GM12878 (cell line): ENCODE measurements around the gene MFAP1. TPM values are rescaled to one million over a fixed set of nuclear protein-coding genes. Genes with fewer than 3 reads are reported as not detected.

ENCODE experiments used
- ATF7 ChIP-seq: fragments of 450-650 bp; IDR thresholded peaks from 2 replicates; pipeline ENCODE4 v1.6.1; 2016; ENCODE audit warnings: low read depth, mild to moderate bottlenecking
- BRCA1 ChIP-seq: IDR thresholded peaks from 2 replicates; pipeline ENCODE4 v1.6.1; 2011; ENCODE audit warnings: low read depth, low read length, improper control_type of control experiment
- CBFB ChIP-seq: IDR thresholded peaks from 2 replicates; pipeline ENCODE4 v1.6.1; 2016; ENCODE audit warnings: antibody characterized with exemption, low read depth
- HDAC2 ChIP-seq: fragments of 200-600 bp; sonication (generic); IDR thresholded peaks from 2 replicates; pipeline ENCODE4 v1.6.1; 2017
- NFYB ChIP-seq: IDR thresholded peaks from 2 replicates; pipeline ENCODE4 v1.6.1; 2011; ENCODE audit warnings: low read depth, mild to moderate bottlenecking, low read length, improper control_type of control experiment, moderate library complexity; ENCODE audit not compliant: insufficient read depth
- NRF1 ChIP-seq: conservative IDR thresholded peaks from 2 replicates; pipeline ENCODE4 v1.6.1; 2011; ENCODE audit warnings: mild to moderate bottlenecking, low read depth, low read length, improper control_type of control experiment
- PBX3 ChIP-seq: IDR thresholded peaks from 2 replicates; pipeline ENCODE4 v1.6.1; 2011; ENCODE audit warnings: mild to moderate bottlenecking, low read depth, low read length, moderate library complexity; ENCODE audit not compliant: insufficient replicate concordance
- RBBP5 ChIP-seq: fragments of 200-600 bp; sonication (generic); conservative IDR thresholded peaks from 2 replicates; pipeline ENCODE4 v1.6.1; 2016
- SIN3A ChIP-seq: IDR thresholded peaks from 2 replicates; pipeline ENCODE4 v1.6.1; 2012; ENCODE audit warnings: low read depth, low read length, improper control_type of control experiment
- ZBTB11 ChIP-seq: fragments of 450-650 bp; formaldehyde crosslinking; IDR thresholded peaks from 2 replicates; pipeline ENCODE4 v1.5.0; 2022; ENCODE audit warnings: mild to moderate bottlenecking, missing genetic modification characterization
- ZNF217 ChIP-seq: fragments of 450-650 bp; IDR thresholded peaks from 2 replicates; pipeline ENCODE4 v1.6.1; 2017; ENCODE audit warnings: antibody characterized with exemption, mild to moderate bottlenecking
- ZNF592 ChIP-seq: fragments of 450-650 bp; IDR thresholded peaks from 2 replicates; pipeline ENCODE4 v1.6.1; 2017; ENCODE audit warnings: mild to moderate bottlenecking, moderate library complexity
- polyA plus RNA-seq, 11 experiments: library from polyadenylated mRNA; depleted of rRNA in 4 of 11; unstranded in 6 of 11; stranded (reverse) in 5 of 11; fragments of >200 nt; fragmentation: Nextera tagmentation in 4 of 11; fragmentation: Illumina TruSeq in 1 of 11; extraction: Ambion mirVana in 4 of 11; extraction: Trizol in 1 of 11; gene quantifications; 1 replicate in 1 of 11; 2 replicates in 10 of 11; pipeline versions ENCODE4 v1.2.1 to v1.2.3, GENCODE V29; 2011 to 2016; ENCODE audit warnings: inconsistent platforms in 2 of 11, missing spikeins in 2 of 11, low read depth in 1 of 11
- total RNA-seq, 4 experiments: library from RNA; depleted of rRNA in 3 of 4; stranded (reverse); fragments of >200 nt in 3 of 4; fragmentation: Illumina TruSeq in 1 of 4; extraction: Trizol in 1 of 4; gene quantifications; 2 replicates each; pipeline versions ENCODE4 v1.2.1 to v1.2.3, GENCODE V29; 2013 to 2021
- TF ChIP-seq, protein P1 (sequence below): fragments of 450-650 bp; IDR thresholded peaks from 2 replicates; pipeline ENCODE4 v1.6.1; 2018; ENCODE audit warnings: borderline replicate concordance, mild to moderate bottlenecking; ENCODE audit not compliant: partially characterized antibody
- TF ChIP-seq, protein P2 (sequence below): IDR thresholded peaks from 2 replicates; pipeline ENCODE4 v1.6.1; 2012; ENCODE audit warnings: low read depth, low read length, improper control_type of control experiment
- TF ChIP-seq, protein P3 (sequence below): fragments of 450-650 bp; IDR thresholded peaks from 2 replicates; pipeline ENCODE4 v1.6.1; 2017; ENCODE audit warnings: mild to moderate bottlenecking, low read depth, inconsistent platforms; ENCODE audit not compliant: poor library complexity, severe bottlenecking

The MFAP1 gene
- total and polyA plus RNA-seq, 10 of the 15 experiments (the other 5 are each of a cell fraction or from before 2014, with no cell fraction given): 24.5 to 67.3 (median 47.4) TPM

GRCh38 chr15:43791993-43792760 is 32.3 kb downstream of the MFAP1 start, which contains the start of gene SERF2 (continued):
- TF ChIP-seq SIN3A (no peak; the same call in 1 of the 2 replicates), ZBTB11 (CRISPR knock-in tag) (no peak), CBFB (peak; percentile 14; the same call in 1 of the 2 replicates), ZNF592 (no peak), HDAC2 (no peak), NFYB (peak; percentile 77; the same call in 1 of the 2 replicates), RBBP5 (no peak), PBX3 (no peak), ATF7 (peak; percentile 96), BRCA1 (no peak), NRF1 (no peak), ZNF217 (no peak)
- TF ChIP-seq, protein P1, sequence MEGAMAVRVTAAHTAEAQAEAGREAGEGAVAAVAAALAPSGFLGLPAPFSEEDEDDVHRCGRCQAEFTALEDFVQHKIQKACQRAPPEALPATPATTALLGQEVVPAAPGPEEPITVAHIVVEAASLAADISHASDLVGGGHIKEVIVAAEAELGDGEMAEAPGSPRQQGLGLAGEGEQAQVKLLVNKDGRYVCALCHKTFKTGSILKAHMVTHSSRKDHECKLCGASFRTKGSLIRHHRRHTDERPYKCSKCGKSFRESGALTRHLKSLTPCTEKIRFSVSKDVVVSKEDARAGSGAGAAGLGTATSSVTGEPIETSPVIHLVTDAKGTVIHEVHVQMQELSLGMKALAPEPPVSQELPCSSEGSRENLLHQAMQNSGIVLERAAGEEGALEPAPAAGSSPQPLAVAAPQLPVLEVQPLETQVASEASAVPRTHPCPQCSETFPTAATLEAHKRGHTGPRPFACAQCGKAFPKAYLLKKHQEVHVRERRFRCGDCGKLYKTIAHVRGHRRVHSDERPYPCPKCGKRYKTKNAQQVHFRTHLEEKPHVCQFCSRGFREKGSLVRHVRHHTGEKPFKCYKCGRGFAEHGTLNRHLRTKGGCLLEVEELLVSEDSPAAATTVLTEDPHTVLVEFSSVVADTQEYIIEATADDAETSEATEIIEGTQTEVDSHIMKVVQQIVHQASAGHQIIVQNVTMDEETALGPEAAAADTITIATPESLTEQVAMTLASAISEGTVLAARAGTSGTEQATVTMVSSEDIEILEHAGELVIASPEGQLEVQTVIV: no peak
- TF ChIP-seq, protein P2, sequence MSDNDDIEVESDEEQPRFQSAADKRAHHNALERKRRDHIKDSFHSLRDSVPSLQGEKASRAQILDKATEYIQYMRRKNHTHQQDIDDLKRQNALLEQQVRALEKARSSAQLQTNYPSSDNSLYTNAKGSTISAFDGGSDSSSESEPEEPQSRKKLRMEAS: peak; percentile 94
- TF ChIP-seq, protein P3, sequence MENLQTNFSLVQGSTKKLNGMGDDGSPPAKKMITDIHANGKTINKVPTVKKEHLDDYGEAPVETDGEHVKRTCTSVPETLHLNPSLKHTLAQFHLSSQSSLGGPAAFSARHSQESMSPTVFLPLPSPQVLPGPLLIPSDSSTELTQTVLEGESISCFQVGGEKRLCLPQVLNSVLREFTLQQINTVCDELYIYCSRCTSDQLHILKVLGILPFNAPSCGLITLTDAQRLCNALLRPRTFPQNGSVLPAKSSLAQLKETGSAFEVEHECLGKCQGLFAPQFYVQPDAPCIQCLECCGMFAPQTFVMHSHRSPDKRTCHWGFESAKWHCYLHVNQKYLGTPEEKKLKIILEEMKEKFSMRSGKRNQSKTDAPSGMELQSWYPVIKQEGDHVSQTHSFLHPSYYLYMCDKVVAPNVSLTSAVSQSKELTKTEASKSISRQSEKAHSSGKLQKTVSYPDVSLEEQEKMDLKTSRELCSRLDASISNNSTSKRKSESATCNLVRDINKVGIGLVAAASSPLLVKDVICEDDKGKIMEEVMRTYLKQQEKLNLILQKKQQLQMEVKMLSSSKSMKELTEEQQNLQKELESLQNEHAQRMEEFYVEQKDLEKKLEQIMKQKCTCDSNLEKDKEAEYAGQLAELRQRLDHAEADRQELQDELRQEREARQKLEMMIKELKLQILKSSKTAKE: no peak
